H9 (cell line): ENCODE measurements around the gene OSBPL2. TPM values are rescaled to one million over a fixed set of nuclear protein-coding genes. Genes with fewer than 3 reads are reported as not detected.

ENCODE experiments used
- DNase-seq: peaks from one replicate; pipeline ENCODE4 v3.0.0-alpha.2; 2017
- H2AFZ ChIP-seq: one replicate; pipeline ENCODE4 v1.6.1; 2013; ENCODE audit warnings: mild to moderate bottlenecking, low read length, control low read depth, moderate library complexity
- H2AK5ac ChIP-seq: 2 replicates; pipeline ENCODE4 v1.6.1; 2013; ENCODE audit warnings: low read length, control low read depth, mixed read lengths; ENCODE audit not compliant: insufficient read length
- H2BK120ac ChIP-seq: one replicate; pipeline ENCODE4 v1.6.1; 2013; ENCODE audit warnings: low read depth, mild to moderate bottlenecking, low read length, control low read depth, inconsistent platforms; ENCODE audit not compliant: poor library complexity, severe bottlenecking
- H2BK12ac ChIP-seq: 2 replicates; pipeline ENCODE4 v1.6.1; 2013; ENCODE audit warnings: low read length, control low read depth, mixed read lengths, low read depth; ENCODE audit not compliant: insufficient read length
- H2BK15ac ChIP-seq: 2 replicates; pipeline ENCODE4 v1.6.1; 2013; ENCODE audit warnings: low read depth, low read length, control low read depth
- H2BK20ac ChIP-seq: one replicate; pipeline ENCODE4 v1.6.1; 2013; ENCODE audit warnings: low read depth, mild to moderate bottlenecking, low read length, control low read depth, inconsistent platforms; ENCODE audit not compliant: poor library complexity, severe bottlenecking
- H2BK5ac ChIP-seq: 2 replicates; pipeline ENCODE4 v1.6.1; 2013; ENCODE audit warnings: low read length, control low read depth, mixed read lengths; ENCODE audit not compliant: insufficient read length
- H3K14ac ChIP-seq: 2 replicates; pipeline ENCODE4 v1.6.1; 2013; ENCODE audit warnings: low read length, control low read depth; ENCODE audit not compliant: insufficient read depth
- H3K18ac ChIP-seq: 2 replicates; pipeline ENCODE4 v1.6.1; 2013; ENCODE audit warnings: low read depth, mild to moderate bottlenecking, mixed read lengths, low read length, control low read depth; ENCODE audit not compliant: insufficient read length
- H3K23ac ChIP-seq: 2 replicates; pipeline ENCODE4 v1.6.1; 2013; ENCODE audit warnings: low read length, control low read depth, mixed read lengths, low read depth; ENCODE audit not compliant: insufficient read length
- H3K23me2 ChIP-seq: 2 replicates; pipeline ENCODE4 v1.6.1; 2013; ENCODE audit warnings: low read depth, mild to moderate bottlenecking, mixed read lengths, low read length, control low read depth; ENCODE audit not compliant: insufficient read length, poor library complexity, severe bottlenecking
- H3K27ac ChIP-seq: 2 replicates; pipeline ENCODE4 v1.5.1; 2013; ENCODE audit warnings: low read length, control low read depth, mixed read lengths, low read depth; ENCODE audit not compliant: insufficient read length
- H3K27me3 ChIP-seq: 2 replicates; pipeline ENCODE4 v1.6.1; 2013; ENCODE audit warnings: low read length, control low read depth, inconsistent platforms; ENCODE audit not compliant: insufficient read depth
- H3K4ac ChIP-seq: 2 replicates; pipeline ENCODE4 v1.6.1; 2013; ENCODE audit warnings: low read depth, mild to moderate bottlenecking, control low read depth, inconsistent platforms, low read length, moderate library complexity
- H3K4me1 ChIP-seq: 2 replicates; pipeline ENCODE4 v1.6.1; 2013; ENCODE audit warnings: low read length, control low read depth, inconsistent platforms; ENCODE audit not compliant: insufficient read depth
- H3K4me2 ChIP-seq: 2 replicates; pipeline ENCODE4 v1.6.1; 2013; ENCODE audit warnings: low read length, control low read depth, mixed read lengths; ENCODE audit not compliant: insufficient read length, insufficient read depth
- H3K56ac ChIP-seq: 2 replicates; pipeline ENCODE4 v1.6.1; 2013; ENCODE audit warnings: low read depth, mild to moderate bottlenecking, mixed read lengths, low read length, control low read depth; ENCODE audit not compliant: insufficient read length
- H3K79me1 ChIP-seq: 2 replicates; pipeline ENCODE4 v1.6.1; 2013; ENCODE audit warnings: low read depth, mild to moderate bottlenecking, moderate library complexity, low read length, control low read depth, inconsistent platforms; ENCODE audit not compliant: insufficient read depth, poor library complexity, severe bottlenecking
- H3K79me2 ChIP-seq: 2 replicates; pipeline ENCODE4 v1.6.1; 2013; ENCODE audit warnings: low read length, control low read depth, inconsistent platforms; ENCODE audit not compliant: insufficient read depth
- H3K9ac ChIP-seq: 2 replicates; pipeline ENCODE4 v1.6.1; 2013; ENCODE audit warnings: low read length, control low read depth, mixed read lengths; ENCODE audit not compliant: insufficient read length; ENCODE audit errors: extremely low read depth
- H3K9me3 ChIP-seq: one replicate; pipeline ENCODE4 v1.6.1; 2013; ENCODE audit warnings: low read depth, low read length, inconsistent platforms; ENCODE audit not compliant: control insufficient read depth
- H3T11ph ChIP-seq: one replicate; pipeline ENCODE4 v1.6.1; 2013; ENCODE audit warnings: mild to moderate bottlenecking, low read length, control low read depth, inconsistent platforms
- H4K20me1 ChIP-seq: one replicate; pipeline ENCODE4 v1.6.1; 2013; ENCODE audit not compliant: control insufficient read depth, insufficient read length, insufficient read depth
- H4K5ac ChIP-seq: 2 replicates; pipeline ENCODE4 v1.6.1; 2013; ENCODE audit warnings: low read depth, mild to moderate bottlenecking, mixed read lengths, low read length, control low read depth; ENCODE audit not compliant: insufficient read length
- H4K8ac ChIP-seq: replicated peaks from 2 replicates; pipeline ENCODE4 v1.6.1; 2013; ENCODE audit warnings: low read length, control low read depth, mixed read lengths, low read depth; ENCODE audit not compliant: insufficient read length
- H4K91ac ChIP-seq: 2 replicates; pipeline ENCODE4 v1.6.1; 2013; ENCODE audit warnings: low read depth, mild to moderate bottlenecking, moderate library complexity, mixed read lengths, low read length, control low read depth; ENCODE audit not compliant: insufficient read length
- H3K27ac Mint-ChIP-seq, 3 experiments: 2 replicates in 2 of 3; 3 replicates in 1 of 3; pipeline ENCODE4 v1.8.0; 2020 to 2021; ENCODE audit warnings: mixed read lengths in 3 of 3, mild to moderate bottlenecking in 1 of 3, moderate library complexity in 1 of 3
- H3K27me3 Mint-ChIP-seq: 2 replicates; pipeline ENCODE4 v1.8.0; 2021; ENCODE audit warnings: low read depth, mild to moderate bottlenecking, moderate library complexity, mixed read lengths
- H3K36me3 Mint-ChIP-seq, 3 experiments: 2 replicates in 2 of 3; 3 replicates in 1 of 3; pipeline ENCODE4 v1.8.0; 2020 to 2021; ENCODE audit warnings: low read depth in 3 of 3, mixed read lengths in 3 of 3; ENCODE audit not compliant: insufficient read depth in 1 of 3
- H3K4me1 Mint-ChIP-seq, 2 experiments: 2 replicates each; pipeline ENCODE4 v1.8.0; 2020; ENCODE audit warnings: mixed read lengths in 2 of 2
- H3K4me3 Mint-ChIP-seq, 2 experiments: 2 replicates in 1 of 2; 3 replicates in 1 of 2; pipeline ENCODE4 v1.8.0; 2020 to 2021; ENCODE audit warnings: mild to moderate bottlenecking in 2 of 2, mixed read lengths in 2 of 2, moderate library complexity in 1 of 2
- H3K9me3 Mint-ChIP-seq, 2 experiments: 2 replicates in 1 of 2; 3 replicates in 1 of 2; pipeline ENCODE4 v1.8.0; 2020; ENCODE audit warnings: mild to moderate bottlenecking in 2 of 2, mixed read lengths in 2 of 2, moderate library complexity in 1 of 2
- WGBS: extraction: QIAGEN DNeasy Blood & Tissue Kit; methylation state at CpG from one replicate; pipeline ENCODE4 v1.1.7; 2013; ENCODE audit warnings: missing lambda C conversion rate, low lambda C conversion rate, mixed read lengths; ENCODE audit not compliant: insufficient read length; ENCODE audit errors: extremely low coverage; 5-methylcytosine and 5-hydroxymethylcytosine counted together
- total RNA-seq: library from RNA; stranded (reverse); gene quantifications from 2 replicates; pipeline ENCODE4 v1.2.1, GENCODE V29; 2021
- TF ChIP-seq, protein P1 (sequence below): fragments of 200-600 bp; sonication (generic); conservative IDR thresholded peaks from 3 replicates; pipeline ENCODE4 v1.8.0; 2021; ENCODE audit warnings: antibody characterized with exemption, mild to moderate bottlenecking

OSBPL2 gene
- total RNA-seq, 1 experiment from 2014 or later, result 47.3 TPM

DNA sequence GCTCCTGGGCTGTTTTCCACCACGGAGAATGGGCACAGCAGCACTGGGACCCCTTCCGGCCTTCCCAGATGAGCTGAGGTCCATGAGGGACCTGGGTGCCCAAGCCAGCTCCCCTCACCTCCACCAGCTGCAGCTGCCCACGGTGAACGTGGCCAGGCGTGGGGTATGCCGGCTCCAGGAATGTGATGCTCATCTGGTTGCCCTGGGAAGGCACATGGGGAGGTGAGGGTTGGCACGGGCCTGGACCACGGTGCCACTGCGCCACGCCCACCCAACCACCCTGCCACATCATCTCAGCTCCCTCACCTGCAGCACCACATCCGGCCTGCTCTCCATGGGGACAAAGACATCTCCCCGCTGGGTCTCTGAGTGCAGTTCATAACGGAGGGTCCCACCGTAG is 88.2 kb downstream of the OSBPL2 start:
- Histone ChIP-seq H3K4me2 (no peak overlapping the region), H3K9ac (no peak overlapping the region), H3K14ac (no peak overlapping the region), H4K91ac (no peak overlapping the region), H3K4ac (no peak overlapping the region), H4K5ac (no peak overlapping the region), H3K79me1 (no peaks in the 10 kb centered on the region), H3K56ac (no peak overlapping the region), H3K23me2 (no peaks in the 10 kb centered on the region), H2AFZ (no peak overlapping the region), H3K18ac (no peak overlapping the region), H3K4me1 (no peaks in the 10 kb centered on the region), H2BK12ac (no peak overlapping the region), H3K27me3 (no peaks in the 10 kb centered on the region), H2AK5ac (no peak overlapping the region), H4K20me1 (no peaks in the 10 kb centered on the region), H2BK5ac (no peak overlapping the region), H2BK120ac (no peak overlapping the region), H2BK20ac (no peak overlapping the region), H3T11ph (no peak overlapping the region), H2BK15ac (no peak overlapping the region), H3K79me2 (no peaks in the 10 kb centered on the region), H3K9me3 (no peaks in the 10 kb centered on the region), H3K27ac (no peak overlapping the region), H4K8ac (no peak overlapping the region), H3K23ac (no peak overlapping the region)
- no peak overlapping the region for H3K4me3 Mint-ChIP-seq
- no peak overlapping the region for H3K27ac Mint-ChIP-seq
- DNase-seq, result no peak
- peaks cover 24 to 78% (median 69%) of the 10 kb centered on the region in 3 experiments; a peak in 6 of 7 replicates for H3K36me3 Mint-ChIP-seq
- no peaks in the 10 kb centered on the region; a peak in 3 of 5 replicates for H3K9me3 Mint-ChIP-seq
- TF ChIP-seq, protein P1, sequence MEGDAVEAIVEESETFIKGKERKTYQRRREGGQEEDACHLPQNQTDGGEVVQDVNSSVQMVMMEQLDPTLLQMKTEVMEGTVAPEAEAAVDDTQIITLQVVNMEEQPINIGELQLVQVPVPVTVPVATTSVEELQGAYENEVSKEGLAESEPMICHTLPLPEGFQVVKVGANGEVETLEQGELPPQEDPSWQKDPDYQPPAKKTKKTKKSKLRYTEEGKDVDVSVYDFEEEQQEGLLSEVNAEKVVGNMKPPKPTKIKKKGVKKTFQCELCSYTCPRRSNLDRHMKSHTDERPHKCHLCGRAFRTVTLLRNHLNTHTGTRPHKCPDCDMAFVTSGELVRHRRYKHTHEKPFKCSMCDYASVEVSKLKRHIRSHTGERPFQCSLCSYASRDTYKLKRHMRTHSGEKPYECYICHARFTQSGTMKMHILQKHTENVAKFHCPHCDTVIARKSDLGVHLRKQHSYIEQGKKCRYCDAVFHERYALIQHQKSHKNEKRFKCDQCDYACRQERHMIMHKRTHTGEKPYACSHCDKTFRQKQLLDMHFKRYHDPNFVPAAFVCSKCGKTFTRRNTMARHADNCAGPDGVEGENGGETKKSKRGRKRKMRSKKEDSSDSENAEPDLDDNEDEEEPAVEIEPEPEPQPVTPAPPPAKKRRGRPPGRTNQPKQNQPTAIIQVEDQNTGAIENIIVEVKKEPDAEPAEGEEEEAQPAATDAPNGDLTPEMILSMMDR, result no peak
- H3K27me3 Mint-ChIP-seq, result no peaks in the 10 kb centered on the region; the same call in none of the 2 replicates
- peaks cover 2 to 3% of the 10 kb centered on the region in 2 experiments; a peak in 2 of 4 replicates for H3K4me1 Mint-ChIP-seq
- WGBS, result no CpG with 5 or more reads among the region's 14 CpGs
